GM19023 (cell line): ENCODE results near the gene TARP.

ENCODE experiments used
- ATAC-seq: cut with Tn5 transposase; IDR thresholded peaks from one replicate; pipeline ENCODE4 v1.9.1; 2021; ENCODE audit warnings: mild to moderate bottlenecking, moderate library complexity; ENCODE audit not compliant: unreplicated experiment

TARP gene

GRCh38 chr7:38273286-38273995 lies at the start of gene TARP:
Gene TARP, minus strand, starts transcription at chr7:38273636.
- no peak for ATAC-seq

GRCh38 chr7:38323156-38323555 lies 49.7 kb upstream of the TARP start:
- no peak for ATAC-seq

- ATAC-seq: no peak
These were observed 49.0 kb upstream of the TARP start for GRCh38 chr7:38322461-38322860.

GRCh38 chr7:38321967-38322366 lies 48.5 kb upstream of the TARP start:
- ATAC-seq: no peak

GRCh38 chr7:38321515-38321944 lies 48.1 kb upstream of the TARP start:
- no peak for ATAC-seq

GRCh38 chr7:38321050-38321449 lies 47.6 kb upstream of the TARP start:
- no peak for ATAC-seq

GRCh38 chr7:38319873-38320272 lies 46.4 kb upstream of the TARP start:
- no peak for ATAC-seq

- no peak for ATAC-seq
These were observed 45.5 kb upstream of the TARP start for GRCh38 chr7:38318803-38319416.

GRCh38 chr7:38318241-38318640 lies 44.8 kb upstream of the TARP start:
- ATAC-seq: no peak

- ATAC-seq: no peak
These were observed 44.1 kb upstream of the TARP start for GRCh38 chr7:38317515-38317914.

GRCh38 chr7:38316733-38317360 lies 43.4 kb upstream of the TARP start:
- no peak for ATAC-seq

- no peak for ATAC-seq
These were observed 42.0 kb upstream of the TARP start for GRCh38 chr7:38315410-38315809.

GRCh38 chr7:38312821-38313220 lies 39.4 kb upstream of the TARP start:
- ATAC-seq: no peak

GRCh38 chr7:38311329-38311937 lies 38.0 kb upstream of the TARP start:
- ATAC-seq: peak; percentile 70

GRCh38 chr7:38310591-38311101 lies 37.2 kb upstream of the TARP start:
- ATAC-seq: no peak

GRCh38 chr7:38309555-38309954 lies 36.1 kb upstream of the TARP start:
- no peak for ATAC-seq

- ATAC-seq: no peak
These were observed 34.7 kb upstream of the TARP start for GRCh38 chr7:38308140-38308539.

- ATAC-seq: no peak
These were observed 34.2 kb upstream of the TARP start for GRCh38 chr7:38307640-38308039.

- no peak for ATAC-seq
These were observed 33.5 kb upstream of the TARP start for GRCh38 chr7:38306914-38307313.

GRCh38 chr7:38306171-38306570 lies 32.7 kb upstream of the TARP start:
- no peak for ATAC-seq

- ATAC-seq: no peak
These were observed 30.4 kb upstream of the TARP start for GRCh38 chr7:38303866-38304265.

GRCh38 chr7:38300175-38300574 lies 26.7 kb upstream of the TARP start:
- ATAC-seq: no peak
